GM12892 (cell line): ENCODE results near the gene NOTUM.

Experiments
- DNase-seq: peaks from one replicate; pipeline ENCODE4 v3.0.0; 2011; ENCODE audit not compliant: insufficient read length
- FAIRE-seq: peaks from 2 replicates; lab custom pipeline; 2011; peaks lifted over from hg19 to GRCh38; lab: Jason Lieb, UNC
- POLR2A ChIP-seq: IDR thresholded peaks from 2 replicates; pipeline ENCODE4 v1.6.1; 2011; ENCODE audit warnings: low read depth, low read length, control low read depth
- POLR2AphosphoS5 ChIP-seq: IDR thresholded peaks from 2 replicates; pipeline ENCODE4 v1.6.1; 2011; ENCODE audit warnings: low read depth, low read length, control low read depth
- TAF1 ChIP-seq: IDR thresholded peaks from 2 replicates; pipeline ENCODE4 v1.6.1; 2011; ENCODE audit warnings: low read depth, mild to moderate bottlenecking, control low read depth, low read length, borderline replicate concordance

Gene NOTUM

GRCh38 chr17:81904600-81905423 is 56.2 kb downstream of the NOTUM start:
- no peak for DNase-seq
- no peak for FAIRE-seq
- TF ChIP-seq TAF1 (no peak), POLR2AphosphoS5 (no peak)

- no peak for TF ChIP-seq POLR2AphosphoS5
- no peak for TF ChIP-seq TAF1
- TF ChIP-seq POLR2A = no peak
- FAIRE-seq (no peak), DNase-seq (no peak)
Observed at GRCh38 chr17:81903896-81904599, 56.9 kb downstream of the NOTUM start.

GRCh38 chr17:81903415-81903831 is 57.6 kb downstream of the NOTUM start:
- DNase-seq = no peak
- FAIRE-seq = no peak
- TF ChIP-seq POLR2AphosphoS5 (no peak), TAF1 (no peak), POLR2A (no peak)

DNA sequence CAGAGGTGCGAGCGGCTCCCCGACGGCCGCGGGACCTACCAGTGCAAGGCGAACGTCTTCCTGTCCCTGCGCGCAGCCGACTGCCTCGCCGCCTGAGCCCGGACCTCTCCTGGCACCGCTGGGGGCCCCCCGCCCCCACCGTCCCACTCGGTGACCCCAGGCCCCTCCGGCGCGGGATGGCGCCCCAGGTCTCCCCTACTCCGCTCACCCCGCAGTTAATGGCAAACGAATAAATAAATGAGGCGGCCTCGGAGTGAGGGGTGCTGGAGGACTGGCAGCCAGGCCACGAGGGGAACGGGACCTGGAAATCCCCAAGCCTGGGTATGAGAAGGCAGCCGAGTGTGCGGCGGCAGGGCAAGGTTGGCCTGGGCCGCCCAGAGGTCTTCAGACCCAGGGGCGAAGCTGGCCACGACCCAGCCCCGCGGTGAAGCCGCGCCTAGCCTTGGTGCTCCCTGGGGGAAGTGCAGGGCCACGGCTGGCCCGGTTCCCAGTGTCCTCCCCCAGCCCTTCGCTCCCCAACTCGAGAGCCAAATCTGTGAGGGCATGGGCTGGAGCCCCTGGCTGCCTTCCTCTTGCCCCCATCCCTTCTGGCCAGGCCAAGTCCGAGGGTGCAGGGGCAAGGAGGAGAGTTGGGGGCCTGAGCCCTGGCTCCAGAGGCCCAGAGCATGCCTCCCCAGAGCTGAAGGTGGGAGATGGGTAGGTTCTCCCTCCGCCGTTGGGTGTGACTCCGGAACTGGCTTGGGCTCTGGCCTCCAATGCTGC is 58.2 kb downstream of the NOTUM start:
- FAIRE-seq = peak; percentile 14
- TF ChIP-seq POLR2AphosphoS5 = no peak
- TF ChIP-seq TAF1 = no peak
- TF ChIP-seq POLR2A = no peak

More for the DNA sequence above, 58.2 kb downstream of the NOTUM start:
- DNase-seq = no peak
